CD4-positive, alpha-beta T cell (primary cell): ENCODE measurements around the gene GSK3B. TPM values are rescaled to one million over a fixed set of nuclear protein-coding genes. Genes with fewer than 3 reads are reported as not detected.
"Not testable (repeated sequence)": the region's sequence is repeated elsewhere in the genome, so short reads cannot be mapped to it uniquely, and the experiment has no call there.

Source experiments
- ATAC-seq: fragments of 200-7000 bp; cut with Tn5 transposase; one replicate; pipeline ENCODE4 v1.10.0; 2022; ENCODE audit warnings: mild to moderate bottlenecking; ENCODE audit not compliant: poor library complexity
- CTCF ChIA-PET: fragments of 350-600 bp; sonication (Branson Sonifier 250); formaldehyde crosslinking; loops from one replicate; lab custom pipeline; 2021; ENCODE audit warnings: antibody characterized with exemption, inconsistent platforms; lab: Charles Lee
- POLR2A ChIA-PET: fragments of 350-600 bp; sonication (Branson Sonifier 250); formaldehyde crosslinking; loops from one replicate; lab custom pipeline; 2021; ENCODE audit warnings: antibody characterized with exemption, inconsistent platforms; lab: Charles Lee
- DNase-seq, 14 experiments: peaks; one replicate each; pipeline ENCODE4 v3.0.0-alpha.2; 2013 to 2020; ENCODE audit warnings: mixed read lengths in 2 of 14
- H3K27ac ChIP-seq, 2 donors: one replicate each; pipeline versions ENCODE4 v1.5.1 to v1.7.0; 2013; ENCODE audit warnings: low read length in 2 of 2, low read depth in 1 of 2, mild to moderate bottlenecking in 1 of 2
- H3K27me3 ChIP-seq, 2 experiments: 1 replicate in 1 of 2; 2 replicates in 1 of 2; pipeline versions ENCODE4 v1.6.1 to v1.7.0; 2013; ENCODE audit warnings: low read length in 2 of 2, control low read depth in 1 of 2, mild to moderate bottlenecking in 1 of 2, moderate library complexity in 1 of 2; ENCODE audit not compliant: insufficient read depth in 2 of 2, control insufficient read depth in 1 of 2
- H3K36me3 ChIP-seq: one replicate; pipeline ENCODE4 v1.6.1; 2013; ENCODE audit warnings: low read length, control low read depth; ENCODE audit not compliant: insufficient read depth
- H3K4me1 ChIP-seq: one replicate; pipeline ENCODE4 v1.6.1; 2013; ENCODE audit warnings: low read length, control low read depth; ENCODE audit not compliant: insufficient read depth
- H3K4me3 ChIP-seq: one replicate; pipeline ENCODE4 v1.5.1; 2013; ENCODE audit warnings: mild to moderate bottlenecking, low read length, moderate library complexity
- H3K9me3 ChIP-seq, 2 experiments: 1 replicate in 1 of 2; 2 replicates in 1 of 2; pipeline versions ENCODE4 v1.6.1 to v1.7.0; 2013; ENCODE audit warnings: low read length in 2 of 2, mild to moderate bottlenecking in 2 of 2, control low read depth in 1 of 2, moderate library complexity in 1 of 2; ENCODE audit not compliant: control insufficient read depth in 1 of 2, insufficient read depth in 1 of 2
- H3K27ac Mint-ChIP-seq: one replicate; pipeline ENCODE4 v1.8.0; 2020; ENCODE audit warnings: mixed read lengths
- H3K27me3 Mint-ChIP-seq: one replicate; pipeline ENCODE4 v1.8.0; 2021; ENCODE audit warnings: mixed read lengths
- H3K36me3 Mint-ChIP-seq: one replicate; pipeline ENCODE4 v1.8.0; 2021; ENCODE audit warnings: low read depth, mixed read lengths
- H3K4me1 Mint-ChIP-seq: one replicate; pipeline ENCODE4 v1.8.0; 2021; ENCODE audit warnings: low read depth, mixed read lengths
- H3K4me3 Mint-ChIP-seq: one replicate; pipeline ENCODE4 v1.8.0; 2020; ENCODE audit warnings: mild to moderate bottlenecking, mixed read lengths
- H3K9me3 Mint-ChIP-seq: one replicate; pipeline ENCODE4 v1.8.0; 2020; ENCODE audit warnings: mixed read lengths
- intact Hi-C, 2 experiments: fragments of 100-400 bp; cut with DNase I in 1 of 2; cut with micrococcal nuclease in 1 of 2; formaldehyde crosslinking; loops; one replicate each; pipeline versions ENCODE4 v1.15.1 to v1.9.0; 2023 to 2025; cut with DNase I, micrococcal nuclease
- total RNA-seq, 174 experiments: library from RNA in 2 of 174; stranded (reverse) in 2 of 174; gene quantifications; one replicate each; pipeline ENCODE4 v1.2.3 and lab custom pipeline; 2021 to 2026
- TF ChIP-seq, protein P1 (sequence below): fragments of 200-600 bp; IDR thresholded peaks from one replicate; pipeline ENCODE4 v1.8.0; 2022; ENCODE audit warnings: antibody characterized with exemption, mild to moderate bottlenecking

Gene GSK3B
- total RNA-seq, 2 experiments from 2014 or later: 27.9 to 29.1 TPM

DNA sequence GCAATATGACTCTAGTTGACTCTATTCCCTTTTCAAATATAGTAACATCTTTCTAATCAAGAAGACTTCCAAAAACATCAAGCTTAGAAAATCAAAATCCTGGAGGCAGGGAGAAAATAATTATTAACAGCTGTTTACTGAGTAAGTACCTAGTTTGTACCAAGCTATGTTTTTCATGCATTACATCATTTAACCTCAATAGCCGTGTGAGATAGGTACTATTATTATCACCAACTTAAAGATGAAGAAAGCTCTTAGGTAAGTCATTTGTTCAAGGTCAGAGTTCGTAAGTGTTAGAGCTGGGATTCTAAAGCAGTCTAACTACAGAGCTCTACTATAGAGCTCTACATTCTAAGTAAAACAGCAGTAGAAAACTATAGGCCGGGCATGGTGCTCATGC is 41.6 kb downstream of the GSK3B start:
- no peak overlapping the region for H3K4me3 ChIP-seq
- DNase-seq: no peak
- TF ChIP-seq, protein P1, sequence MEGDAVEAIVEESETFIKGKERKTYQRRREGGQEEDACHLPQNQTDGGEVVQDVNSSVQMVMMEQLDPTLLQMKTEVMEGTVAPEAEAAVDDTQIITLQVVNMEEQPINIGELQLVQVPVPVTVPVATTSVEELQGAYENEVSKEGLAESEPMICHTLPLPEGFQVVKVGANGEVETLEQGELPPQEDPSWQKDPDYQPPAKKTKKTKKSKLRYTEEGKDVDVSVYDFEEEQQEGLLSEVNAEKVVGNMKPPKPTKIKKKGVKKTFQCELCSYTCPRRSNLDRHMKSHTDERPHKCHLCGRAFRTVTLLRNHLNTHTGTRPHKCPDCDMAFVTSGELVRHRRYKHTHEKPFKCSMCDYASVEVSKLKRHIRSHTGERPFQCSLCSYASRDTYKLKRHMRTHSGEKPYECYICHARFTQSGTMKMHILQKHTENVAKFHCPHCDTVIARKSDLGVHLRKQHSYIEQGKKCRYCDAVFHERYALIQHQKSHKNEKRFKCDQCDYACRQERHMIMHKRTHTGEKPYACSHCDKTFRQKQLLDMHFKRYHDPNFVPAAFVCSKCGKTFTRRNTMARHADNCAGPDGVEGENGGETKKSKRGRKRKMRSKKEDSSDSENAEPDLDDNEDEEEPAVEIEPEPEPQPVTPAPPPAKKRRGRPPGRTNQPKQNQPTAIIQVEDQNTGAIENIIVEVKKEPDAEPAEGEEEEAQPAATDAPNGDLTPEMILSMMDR: no peak
- H3K4me1 ChIP-seq: peaks cover 20% of the 10 kb centered on the region
- intact Hi-C loops: loop anchor here in 1 of 2 experiments (5.0 kb wide), 1 partner anchor 40 kb away; the partner anchor contains the start of gene GSK3B
- H3K9me3 ChIP-seq: peaks cover 0 to 5% of the 10 kb centered on the region in 2 experiments
- peaks cover 6% of the 10 kb centered on the region for H3K9me3 Mint-ChIP-seq
- peak overlapping the region; percentile 23 for H3K4me3 Mint-ChIP-seq
- peak overlapping the region; percentile 34 for H3K27ac Mint-ChIP-seq
- H3K36me3 Mint-ChIP-seq: peaks cover 30% of the 10 kb centered on the region
- no peaks in the 10 kb centered on the region for H3K36me3 ChIP-seq
- ChIA-PET POLR2A (interaction anchor here (2.5 kb wide), 1 partner anchor 42 kb away, joined by 19 read pairs; the partner anchor contains the start of gene GSK3B), CTCF (interaction anchor here (0.6 kb wide), 1 partner anchor 1779 kb away, joined by 3 read pairs; no protein-coding TSS in a partner anchor)
- no peaks in the 10 kb centered on the region for H3K27me3 ChIP-seq
- peaks cover 85% of the 10 kb centered on the region for H3K4me1 Mint-ChIP-seq
- no peak for ATAC-seq
- H3K27me3 Mint-ChIP-seq: no peaks in the 10 kb centered on the region
- no peak overlapping the region for H3K27ac ChIP-seq

DNA sequence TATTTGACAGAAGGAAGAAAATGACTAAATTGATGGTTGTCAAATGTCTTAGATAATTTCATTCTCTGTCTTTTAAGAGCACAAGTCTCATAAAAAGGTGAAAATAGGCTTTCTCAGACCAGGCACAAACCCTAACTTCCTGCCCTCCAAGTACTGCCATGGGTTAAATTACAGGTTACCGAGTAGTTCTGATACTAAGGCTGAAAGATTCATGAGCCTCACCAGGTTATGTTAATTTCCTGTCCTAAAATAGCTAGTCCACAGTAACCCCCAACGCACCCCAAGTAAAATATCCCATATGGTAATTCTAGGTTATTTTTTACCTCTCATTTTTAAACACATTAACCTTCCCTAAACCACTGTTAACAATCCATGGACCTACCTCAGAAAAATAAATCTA is 42.0 kb downstream of the GSK3B start:
- intact Hi-C loops: loop anchor here in 1 of 2 experiments (5.0 kb wide), 1 partner anchor 40 kb away; the partner anchor contains the start of gene GSK3B
- CTCF ChIA-PET: interaction anchor here (0.6 to 0.7 kb wide), 2 partner anchors 19 to 1779 kb away, joined by 3 read pairs; no protein-coding TSS in a partner anchor
- Mint-ChIP-seq H3K4me1 (peaks cover 85% of the 10 kb centered on the region), H3K9me3 (peaks cover 8% of the 10 kb centered on the region), H3K36me3 (peaks cover 34% of the 10 kb centered on the region), H3K4me3 (peak overlapping the region; percentile 23), H3K27ac (peak overlapping the region; percentile 34), H3K27me3 (no peaks in the 10 kb centered on the region)
- Histone ChIP-seq H3K27ac (no peak overlapping the region), H3K36me3 (no peaks in the 10 kb centered on the region), H3K4me1 (peaks cover 20% of the 10 kb centered on the region), H3K4me3 (no peak overlapping the region), H3K9me3 (peaks cover 0 to 5% of the 10 kb centered on the region in 2 experiments), H3K27me3 (no peaks in the 10 kb centered on the region)
- TF ChIP-seq, protein P1: no peak
- ATAC-seq (no peak), DNase-seq (peak in 2 of 14 experiments; percentile 5 to 15)
- POLR2A ChIA-PET: interaction anchor here (2.5 kb wide), 1 partner anchor 42 kb away, joined by 19 read pairs; the partner anchor contains the start of gene GSK3B

DNA sequence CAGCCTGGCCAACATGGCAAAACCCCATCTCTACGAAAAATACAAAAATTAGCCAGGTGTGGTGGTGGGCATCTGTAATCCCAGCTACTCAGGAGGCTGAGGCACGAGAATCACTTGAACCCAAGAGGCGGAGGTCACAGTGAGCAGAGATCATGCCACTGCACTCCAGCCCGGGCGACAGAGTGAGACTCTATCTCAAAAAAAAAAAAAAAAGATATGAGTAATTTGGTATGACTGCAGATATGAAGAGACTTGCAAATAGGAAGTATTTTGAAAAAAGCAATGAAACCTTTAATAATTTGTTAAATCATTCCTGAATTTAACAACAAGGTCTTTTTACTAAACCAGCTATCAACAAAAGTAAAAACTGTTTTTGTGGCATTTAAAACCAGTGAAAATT is 42.7 kb downstream of the GSK3B start:
- not testable (repeated sequence) for H3K4me3 Mint-ChIP-seq, DNase-seq, H3K36me3 ChIP-seq, ATAC-seq, H3K27me3 Mint-ChIP-seq, H3K27me3 ChIP-seq, H3K4me3 ChIP-seq, H3K27ac ChIP-seq, H3K9me3 ChIP-seq, H3K9me3 Mint-ChIP-seq, H3K27ac Mint-ChIP-seq
- Mint-ChIP-seq H3K36me3 (peaks cover 39% of the 10 kb centered on the region), H3K4me1 (peaks cover 86% of the 10 kb centered on the region)
- intact Hi-C loops: loop anchor here in 1 of 2 experiments (5.0 kb wide), 1 partner anchor 41 kb away; the partner anchor contains the start of gene GSK3B
- POLR2A ChIA-PET: interaction anchor here (0.8 to 1.4 kb wide), 2 partner anchors 8 to 44 kb away, joined by 3 to 4 read pairs; no protein-coding TSS in a partner anchor
- CTCF ChIA-PET: interaction anchor here (0.7 kb wide), 1 partner anchor 20 kb away, joined by 3 read pairs; no protein-coding TSS in a partner anchor
- peaks cover 20% of the 10 kb centered on the region for H3K4me1 ChIP-seq
